Stimulated activated naive CD8-positive, alpha-beta T cell treated with anti-CD3 and anti-CD28 coated beads, Interleukin-15, amount 100 ng/mL, for 72 hours (primary cell): ENCODE data around the gene CDCA3.

ENCODE experiments used
- ATAC-seq: fragments of 150-1000 bp; cut with Tn5 transposase; 2 replicates; pipeline ENCODE4 v1.10.0; 2021; ENCODE audit warnings: mild to moderate bottlenecking, moderate library complexity
- DNase-seq, 2 donors: peaks; one replicate each; pipeline ENCODE4 v3.0.0; 2021 to 2022
- H3K27ac Mint-ChIP-seq, 2 donors: one replicate each; pipeline ENCODE4 v1.8.0; 2022; ENCODE audit warnings: mild to moderate bottlenecking in 2 of 2, mixed read lengths in 2 of 2, moderate library complexity in 2 of 2
- H3K27me3 Mint-ChIP-seq: one replicate; pipeline ENCODE4 v1.8.0; 2022; ENCODE audit warnings: mixed read lengths
- H3K4me1 Mint-ChIP-seq: one replicate; pipeline ENCODE4 v1.8.0; 2022; ENCODE audit warnings: mild to moderate bottlenecking, mixed read lengths
- H3K4me3 Mint-ChIP-seq, 2 donors: one replicate each; pipeline ENCODE4 v1.8.0; 2022; ENCODE audit warnings: mild to moderate bottlenecking in 2 of 2, mixed read lengths in 2 of 2, moderate library complexity in 1 of 2
- H3K9me3 Mint-ChIP-seq, 2 donors: one replicate each; pipeline ENCODE4 v1.8.0; 2022; ENCODE audit warnings: mixed read lengths in 2 of 2

The CDCA3 gene

DNA sequence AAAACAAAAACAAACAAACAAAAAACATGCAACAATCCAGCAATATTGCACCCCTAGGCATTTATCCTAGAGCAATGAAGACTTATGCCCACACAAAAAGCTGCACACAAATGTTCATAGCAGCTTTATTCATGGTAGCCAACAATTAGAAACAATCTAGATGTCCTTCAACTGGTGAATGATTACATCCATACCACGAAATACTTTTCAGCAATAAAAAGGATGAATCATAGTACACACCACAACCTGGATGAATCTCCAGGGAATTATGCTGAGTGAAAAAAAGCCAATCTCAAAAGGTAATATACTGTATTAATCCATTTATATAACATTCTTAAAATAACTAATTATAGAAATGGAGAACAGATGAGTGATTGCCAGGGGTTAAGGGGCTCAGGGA is 43.9 kb downstream of the CDCA3 start:
- H3K4me3 Mint-ChIP-seq = no peak overlapping the region
- ATAC-seq (no peak), DNase-seq (no peak)
- no peaks in the 10 kb centered on the region for H3K9me3 Mint-ChIP-seq
- H3K4me1 Mint-ChIP-seq = peaks cover 9% of the 10 kb centered on the region
- no peak overlapping the region for H3K27ac Mint-ChIP-seq
- no peaks in the 10 kb centered on the region for H3K27me3 Mint-ChIP-seq

DNA sequence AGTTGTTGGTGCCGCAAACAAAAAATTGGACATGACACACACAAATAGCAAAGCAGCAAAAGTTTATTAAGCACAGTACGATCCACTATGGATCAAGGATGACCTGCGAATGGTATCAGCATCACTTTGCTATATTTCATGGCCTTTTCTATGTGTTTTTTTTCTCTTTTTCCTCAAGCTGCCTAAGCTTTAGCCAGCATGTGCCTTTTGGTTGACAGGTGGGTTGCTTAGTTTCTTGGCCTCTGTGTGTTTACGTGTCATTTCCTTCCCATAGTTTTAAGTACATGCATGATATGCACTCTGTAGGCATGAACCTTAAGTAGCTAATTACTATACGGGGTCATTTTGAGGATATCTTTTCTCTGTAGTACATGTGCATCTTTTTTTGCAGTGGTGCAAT is 51.9 kb downstream of the CDCA3 start:
- Mint-ChIP-seq H3K27ac (no peak overlapping the region), H3K4me3 (no peak overlapping the region), H3K27me3 (peaks cover 19% of the 10 kb centered on the region), H3K9me3 (no peaks in the 10 kb centered on the region), H3K4me1 (no peaks in the 10 kb centered on the region)
- DNase-seq (no peak), ATAC-seq (no peak)
